ENCODE data around the gene OXCT1.
"Not testable (repeated sequence)": the region's sequence is repeated elsewhere in the genome, so short reads cannot be mapped to it uniquely, and the experiment has no call there.

OXCT1 gene

GRCh38 chr5:41772056-41772455 lies 98.2 kb downstream of the OXCT1 start:
- DNase-seq = peak; percentile 2

DNA sequence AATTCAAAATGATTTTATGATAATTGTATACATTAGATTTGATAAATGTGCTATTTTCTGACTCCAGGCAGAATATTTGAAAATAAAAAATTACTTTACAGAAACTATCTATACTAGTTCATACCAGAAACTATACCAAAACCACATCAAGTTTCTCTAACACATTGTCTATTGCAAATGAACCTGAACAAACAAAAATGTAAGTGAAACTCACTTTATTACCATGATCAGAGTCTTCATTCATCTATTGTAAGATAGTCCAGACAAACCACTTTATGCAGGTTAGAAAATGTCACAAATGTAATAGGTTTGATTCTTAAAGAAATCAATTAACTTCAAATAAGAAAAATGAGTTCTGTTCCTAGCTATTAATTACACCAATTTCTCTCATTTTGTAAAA lies 99.4 kb downstream of the OXCT1 start:
- no peak for DNase-seq

DNA sequence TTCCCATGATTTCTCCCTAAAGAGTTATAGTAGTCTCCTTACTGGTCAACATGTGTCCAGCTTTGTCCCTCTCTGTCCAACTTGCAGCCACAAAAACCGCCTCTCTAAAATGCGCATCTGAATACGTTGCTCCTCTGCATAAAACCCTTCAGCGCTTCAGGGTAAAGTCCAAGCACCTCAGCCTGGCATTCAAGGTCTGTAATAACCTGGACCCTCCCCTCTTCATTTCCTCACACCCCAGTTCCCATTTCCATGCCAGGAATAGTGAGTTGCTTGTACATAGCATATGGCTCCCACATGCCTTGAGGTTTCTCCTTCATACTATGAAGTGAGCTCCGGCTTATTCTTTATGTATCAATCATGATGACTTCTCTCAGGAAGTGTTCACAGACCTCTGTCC lies 101.5 kb downstream of the OXCT1 start:
- no peak for DNase-seq

DNA sequence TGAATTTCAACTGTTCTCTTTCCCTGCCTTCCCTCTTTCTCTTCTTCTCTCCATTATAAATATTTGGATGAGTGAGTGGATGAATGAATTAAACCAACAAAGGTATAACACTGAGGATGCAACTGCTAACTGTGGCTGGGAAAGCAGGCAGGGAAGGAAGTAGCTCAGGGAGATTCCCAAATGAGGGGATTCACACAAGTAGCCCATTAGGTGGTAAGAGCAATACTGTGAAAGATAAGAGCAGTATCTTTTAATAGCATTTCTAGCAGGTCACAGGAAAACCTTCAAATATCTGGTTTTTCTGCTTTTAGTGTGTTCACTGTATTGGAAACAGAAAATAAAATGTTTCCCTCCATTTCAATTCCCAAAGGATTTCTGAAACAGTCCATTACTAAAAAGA lies 105.6 kb downstream of the OXCT1 start:
- DNase-seq = no peak

DNA sequence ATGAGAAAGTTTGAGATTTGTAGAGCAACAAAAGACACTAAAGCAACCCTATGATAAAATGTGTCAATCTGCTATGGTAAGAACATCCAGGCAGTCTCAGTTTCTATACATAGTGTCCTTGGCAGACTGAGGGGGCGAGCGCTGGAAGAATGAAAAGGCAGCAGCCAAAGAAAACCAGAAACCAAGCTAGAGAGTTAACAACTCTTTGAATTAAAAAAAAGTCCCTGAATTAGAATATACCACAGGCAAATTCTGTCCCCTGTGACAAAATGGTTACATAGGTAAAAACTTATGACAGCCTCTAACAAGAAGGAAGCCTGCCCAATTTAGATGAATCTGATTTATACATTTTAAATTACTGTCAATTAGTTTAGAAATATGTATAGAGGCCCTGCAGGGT lies 106.7 kb downstream of the OXCT1 start:
- no peak for DNase-seq

DNA sequence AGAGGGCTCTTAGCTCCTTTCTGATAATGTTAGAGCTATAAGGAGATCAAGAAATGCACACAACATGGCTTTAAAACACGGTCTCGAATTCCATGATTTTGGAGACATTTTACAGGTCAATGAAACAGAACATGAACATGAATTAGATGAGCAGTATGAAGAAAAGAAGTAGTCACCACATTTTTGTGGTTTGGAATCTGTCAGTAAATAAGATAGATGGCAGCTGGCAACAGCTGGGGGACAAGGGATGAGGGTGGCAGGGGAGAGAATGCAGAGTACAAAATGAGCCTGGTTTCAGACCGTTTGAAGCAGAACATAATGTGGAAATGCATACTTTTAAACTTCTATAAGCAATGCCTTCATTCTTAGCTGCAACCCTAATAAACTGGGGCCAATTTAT lies 107.1 kb downstream of the OXCT1 start:
- no peak for DNase-seq

GRCh38 chr5:41762426-41762825 lies 107.8 kb downstream of the OXCT1 start:
- no peak for DNase-seq

GRCh38 chr5:41761663-41762062 lies 108.6 kb downstream of the OXCT1 start:
- no peak for DNase-seq

DNA sequence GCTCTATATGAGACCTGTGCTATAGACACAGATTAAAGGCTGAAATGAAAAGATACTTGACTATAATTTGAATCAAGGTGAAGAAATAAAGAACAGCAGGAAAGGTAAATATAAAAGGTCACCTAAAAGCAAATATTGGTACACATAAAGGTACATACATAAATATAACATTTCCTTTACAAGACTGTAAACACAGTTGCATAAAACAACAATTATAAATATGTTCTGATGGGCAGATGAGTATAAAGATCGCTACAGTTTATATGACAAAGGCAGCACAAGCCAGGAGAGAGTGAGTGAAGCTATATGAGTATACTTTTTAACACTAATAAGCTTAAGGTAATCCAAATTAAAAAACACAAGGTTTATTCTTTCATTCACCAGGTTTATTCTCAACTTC lies 114.5 kb downstream of the OXCT1 start:
- peak; percentile 6 for DNase-seq

- peak; percentile 47 for DNase-seq
These were observed 115.4 kb downstream of the OXCT1 start for GRCh38 chr5:41754857-41755256.

DNA sequence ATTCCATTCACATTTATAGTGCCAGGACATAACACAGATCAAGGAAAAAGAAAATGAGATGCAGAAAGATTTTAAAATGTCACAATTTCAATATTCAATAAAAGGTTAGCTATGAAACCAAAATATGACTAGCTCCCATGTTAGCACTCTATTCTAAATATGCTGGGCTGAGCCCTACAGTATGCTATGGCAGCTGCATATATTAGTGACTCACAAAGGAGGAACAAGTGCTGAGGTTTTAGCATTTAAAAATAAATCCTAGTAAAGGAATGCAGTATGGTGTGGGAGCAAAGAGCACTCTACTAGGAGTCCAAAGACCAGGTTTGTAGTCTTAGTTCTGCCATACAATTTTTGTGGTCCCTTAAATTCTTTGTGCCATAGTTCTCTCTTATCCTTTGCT lies 118.4 kb downstream of the OXCT1 start:
- no peak for DNase-seq

DNA sequence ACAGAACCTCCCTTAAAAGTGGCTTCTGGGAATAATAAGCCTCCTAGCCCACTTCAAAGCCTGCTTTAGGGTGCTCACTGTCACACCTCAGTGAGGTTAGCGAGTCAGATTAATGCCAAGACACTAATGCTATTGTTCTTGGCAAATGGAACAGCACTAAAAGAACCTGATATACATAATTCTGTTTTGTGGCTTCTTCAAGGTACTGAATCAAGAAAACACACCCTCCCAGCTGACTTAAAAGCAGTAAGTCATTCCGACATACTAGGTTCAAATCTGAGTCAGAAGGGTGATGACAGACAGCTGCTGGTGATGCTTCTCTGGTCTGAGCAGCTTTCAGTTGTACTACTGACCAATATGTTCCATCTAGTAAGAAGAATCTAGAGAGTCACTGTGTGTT lies 121.6 kb downstream of the OXCT1 start:
- DNase-seq = no peak

DNA sequence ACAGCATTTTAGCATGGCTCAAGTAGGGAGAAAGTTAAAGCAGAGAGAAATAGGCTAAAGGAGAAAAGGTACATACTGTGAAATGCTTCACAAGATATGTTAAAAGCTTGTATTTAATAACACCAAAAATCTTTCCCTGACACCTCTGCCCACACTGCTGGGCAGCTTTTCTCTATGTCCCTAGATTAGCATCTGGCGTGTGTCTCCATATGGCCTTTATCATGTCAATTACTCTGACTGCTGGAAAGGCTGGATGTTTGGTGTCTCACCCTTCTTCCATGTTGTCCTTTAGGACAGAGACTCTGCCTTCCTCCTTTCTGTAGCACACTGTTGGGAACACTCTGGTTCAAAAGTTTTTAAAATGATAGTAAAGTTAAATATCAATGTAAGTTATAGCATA lies 122.5 kb downstream of the OXCT1 start:
- DNase-seq = no peak

DNA sequence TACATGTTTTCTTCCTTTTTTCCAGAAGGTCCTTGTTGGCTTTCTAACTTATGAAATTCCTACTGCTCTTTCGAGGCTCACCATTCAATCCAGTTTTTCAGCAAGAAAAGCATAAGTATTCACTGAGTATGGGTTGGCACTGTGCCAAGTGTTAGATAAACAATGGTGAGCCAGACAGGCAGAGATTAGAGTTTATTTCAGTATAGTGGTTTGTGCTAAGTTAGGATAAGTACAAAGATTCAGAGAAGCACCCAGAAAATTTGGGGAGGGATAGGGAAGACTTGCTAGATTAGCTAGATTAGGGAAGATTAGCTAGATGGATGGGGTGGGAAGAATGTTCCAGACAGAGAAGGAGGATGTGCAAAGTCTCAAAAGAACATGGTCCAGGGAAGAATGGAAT lies 122.9 kb downstream of the OXCT1 start:
- DNase-seq = peak; percentile 21

GRCh38 chr5:41742608-41743007 lies 127.6 kb downstream of the OXCT1 start:
- not testable (repeated sequence) for DNase-seq

DNA sequence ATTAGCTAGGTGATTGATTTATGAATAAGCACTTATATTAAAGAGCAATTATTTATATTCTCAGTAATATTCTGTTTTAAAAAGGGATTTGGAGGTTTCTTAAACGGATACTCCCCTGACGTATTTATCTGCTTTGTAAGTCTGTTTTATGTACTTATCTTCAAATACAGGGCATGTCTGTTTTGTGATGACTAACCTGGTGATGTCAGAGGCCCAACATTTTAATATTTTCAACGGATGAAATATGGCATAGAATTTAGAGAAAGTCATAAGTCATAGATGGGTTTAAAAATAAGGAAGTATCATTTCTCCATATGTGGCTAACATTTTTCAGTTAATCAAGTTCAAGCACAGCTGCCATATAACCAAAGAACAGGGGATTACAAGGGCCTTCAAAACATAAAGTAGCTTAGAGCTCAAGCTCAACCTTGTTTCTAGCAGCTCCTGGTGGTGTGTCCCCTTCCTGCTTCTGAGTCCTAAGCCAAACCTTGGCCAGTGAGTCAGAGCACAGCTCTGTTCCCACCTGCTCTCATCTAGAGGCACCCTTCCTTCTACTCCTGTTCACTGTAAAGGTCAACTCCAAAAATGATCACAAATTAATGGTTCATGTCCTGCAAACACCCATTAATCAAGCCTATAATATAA lies 131.4 kb downstream of the OXCT1 start:
- no peak for DNase-seq

DNA sequence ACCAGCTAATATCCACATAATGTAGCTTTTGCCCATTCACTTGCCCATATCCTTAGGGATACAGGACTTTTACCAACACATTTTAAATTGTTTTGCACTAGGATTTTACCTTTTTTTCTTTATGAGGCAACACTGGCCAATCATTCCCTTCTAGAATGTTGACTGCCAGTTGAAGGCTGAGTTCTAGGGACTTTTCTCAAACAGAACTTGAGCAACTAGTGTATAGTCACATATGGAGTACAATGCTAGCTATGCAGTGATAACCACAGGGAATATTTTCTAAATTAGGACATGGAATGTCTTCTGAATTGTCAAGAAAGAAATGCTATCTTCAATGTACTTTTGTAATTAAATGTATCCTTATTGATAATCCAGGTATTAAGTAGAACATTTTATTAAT lies 133.6 kb downstream of the OXCT1 start:
- DNase-seq = no peak

DNA sequence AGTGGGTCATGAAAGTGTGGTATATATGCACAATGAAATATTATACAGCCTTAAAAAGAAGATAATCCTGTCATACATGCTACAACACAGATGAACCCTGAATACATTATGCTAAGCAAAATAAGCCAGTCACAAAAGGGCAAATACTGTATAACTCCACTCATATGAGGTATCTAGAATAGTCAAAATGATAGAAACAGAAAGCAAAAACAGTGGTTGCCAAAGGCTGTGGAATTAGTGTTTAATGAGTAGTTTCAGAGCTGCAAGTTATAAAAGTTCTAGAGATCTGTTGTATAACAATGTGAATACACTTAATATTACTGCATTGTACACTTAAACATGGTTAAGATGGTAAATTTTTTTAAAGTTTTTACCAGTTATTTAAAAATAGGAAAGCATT lies 135.0 kb downstream of the OXCT1 start:
- DNase-seq = no peak

- not testable (repeated sequence) for DNase-seq
These were observed 140.8 kb downstream of the OXCT1 start for GRCh38 chr5:41729381-41729780.

- DNase-seq = no peak
These were observed 141.9 kb downstream of the OXCT1 start for GRCh38 chr5:41728281-41728680.

DNA sequence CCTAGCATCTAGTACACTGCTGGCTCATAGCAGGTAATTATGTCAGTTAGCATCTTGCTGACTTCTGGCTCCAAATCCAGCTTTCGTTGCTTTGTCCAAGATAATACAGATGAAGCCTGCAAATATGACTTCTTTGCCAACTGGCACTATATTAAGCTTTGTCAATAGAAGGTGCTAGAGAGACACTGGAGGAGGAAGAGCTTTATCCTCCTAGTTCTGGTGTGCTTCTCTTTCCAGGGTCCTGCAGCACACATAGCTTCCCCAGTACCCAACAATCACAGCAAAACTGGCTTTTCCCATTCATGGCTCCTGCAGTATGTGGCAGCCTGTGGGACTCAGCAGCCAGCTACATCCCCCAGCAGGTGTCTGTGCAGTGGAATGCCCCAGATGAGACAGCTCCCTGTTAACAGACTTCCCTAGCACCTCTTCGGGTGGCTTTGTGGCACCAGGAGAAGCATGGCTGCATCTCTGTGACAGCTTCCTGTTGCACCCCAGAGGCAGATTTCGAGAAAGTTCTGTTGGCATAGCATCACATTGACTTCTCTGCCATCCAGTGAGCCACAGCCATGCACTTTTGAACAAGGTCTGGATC lies 147.8 kb downstream of the OXCT1 start:
- DNase-seq = no peak

GRCh38 chr5:41721516-41721915 lies 148.7 kb downstream of the OXCT1 start:
- no peak for DNase-seq

DNA sequence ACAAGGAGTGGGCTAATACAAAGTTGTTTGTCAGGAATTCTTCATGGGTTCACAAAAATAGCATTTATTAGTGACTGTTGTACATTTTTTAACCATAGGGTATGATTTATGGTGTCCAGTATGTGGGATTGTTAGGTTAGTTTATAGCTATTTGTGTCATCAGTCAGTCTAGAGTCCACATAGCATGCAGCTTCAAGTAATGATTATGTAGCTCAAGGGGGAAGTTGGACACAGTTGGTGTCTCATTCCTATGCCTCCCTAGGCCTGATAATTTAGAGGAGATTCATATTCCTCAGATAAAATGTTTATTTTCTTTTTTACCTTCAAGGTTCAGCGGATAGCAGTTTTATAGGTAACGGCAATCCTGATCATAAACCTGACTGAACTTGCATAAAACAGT lies 153.8 kb downstream of the OXCT1 start:
- no peak for DNase-seq

DNA sequence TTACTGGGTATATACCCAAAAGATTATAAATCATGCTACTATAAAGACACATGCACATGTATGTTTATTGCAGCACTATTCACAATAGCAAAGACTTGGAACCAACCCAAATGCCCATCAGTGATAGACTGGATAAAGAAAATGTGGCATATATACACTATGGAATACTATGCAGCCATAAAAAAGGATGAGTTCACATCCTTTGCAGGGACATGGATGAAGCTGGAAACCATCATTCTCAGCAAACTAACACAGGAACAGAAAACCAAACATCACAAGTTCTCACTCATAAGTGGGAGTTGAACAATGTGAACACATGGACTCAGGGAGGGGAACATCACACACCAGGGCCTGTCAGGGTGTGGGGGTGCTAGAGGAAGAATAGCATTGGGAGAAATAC lies 155.8 kb downstream of the OXCT1 start:
- DNase-seq = not testable (repeated sequence)

GRCh38 chr5:41708604-41708940 lies 161.7 kb downstream of the OXCT1 start:
- no peak for DNase-seq
